HG03159 (cell line): ENCODE measurements around the gene TSC2.
"Not testable (repeated sequence)": the region's sequence is repeated elsewhere in the genome, so short reads cannot be mapped to it uniquely, and the experiment has no call there.

Source experiments
- ATAC-seq: cut with Tn5 transposase; IDR thresholded peaks from one replicate; pipeline ENCODE4 v1.9.1; 2021; ENCODE audit warnings: mild to moderate bottlenecking, moderate library complexity; ENCODE audit not compliant: unreplicated experiment

Gene TSC2

DNA sequence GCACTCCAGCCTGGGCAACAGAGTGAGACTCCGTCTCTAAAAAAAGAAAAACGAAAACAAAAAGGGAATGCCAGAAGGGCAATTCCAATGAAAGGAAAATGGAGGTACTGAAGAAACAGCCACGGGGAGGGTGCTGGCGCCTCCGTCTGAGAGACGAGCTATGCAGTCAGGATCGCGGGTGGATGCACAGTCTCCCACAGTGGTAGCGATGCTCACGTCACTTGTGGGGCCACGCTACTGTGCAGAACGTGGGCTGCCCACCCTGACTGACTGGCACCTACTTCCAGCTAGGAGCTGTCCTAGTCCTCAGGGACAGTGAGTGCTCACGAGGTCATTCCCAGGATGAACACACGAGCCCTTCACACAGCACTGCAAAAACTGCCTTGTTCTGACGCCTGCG is 53.8 kb downstream of the TSC2 start:
- ATAC-seq: not testable (repeated sequence)

DNA sequence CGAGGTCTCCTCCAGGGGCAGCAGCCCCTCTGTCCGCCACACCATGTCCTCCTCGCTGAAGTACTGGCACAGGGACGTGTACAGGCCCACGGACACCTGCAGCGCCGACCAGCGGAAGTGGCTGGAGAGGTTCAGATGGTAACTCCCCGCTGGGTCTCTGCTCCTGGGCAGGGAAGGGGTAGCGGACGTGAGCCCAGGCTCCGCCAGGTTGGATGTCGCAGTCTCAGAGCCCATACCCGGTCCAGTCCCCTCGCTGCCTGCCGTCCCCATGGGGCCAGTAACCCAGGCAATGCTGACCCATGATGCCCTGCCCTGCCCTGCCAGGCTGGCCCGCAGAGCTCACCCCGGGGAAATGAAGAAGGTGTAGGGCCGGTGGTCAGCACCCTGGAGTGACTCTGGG is 54.7 kb downstream of the TSC2 start:
- ATAC-seq: no peak

DNA sequence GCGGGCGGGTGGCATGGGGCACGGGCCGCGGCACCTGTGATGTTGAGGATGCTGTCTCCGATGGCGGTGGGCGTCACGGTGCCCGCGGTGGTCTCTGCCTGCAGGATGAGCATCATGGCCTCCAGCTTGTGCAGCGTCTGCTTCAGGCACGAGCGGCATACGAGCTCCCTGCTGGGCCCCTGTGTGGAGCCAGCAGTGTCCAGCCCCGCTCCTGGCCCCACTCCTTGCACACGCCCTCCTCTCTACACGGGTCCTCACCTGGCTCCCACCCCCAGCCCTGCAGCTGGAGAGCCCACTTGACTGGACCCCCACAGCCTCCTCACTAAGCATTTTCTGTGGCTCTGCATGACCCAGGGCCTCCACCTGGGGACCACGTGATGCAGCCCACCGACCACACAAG is 56.7 kb downstream of the TSC2 start:
- ATAC-seq: not testable (repeated sequence)

DNA sequence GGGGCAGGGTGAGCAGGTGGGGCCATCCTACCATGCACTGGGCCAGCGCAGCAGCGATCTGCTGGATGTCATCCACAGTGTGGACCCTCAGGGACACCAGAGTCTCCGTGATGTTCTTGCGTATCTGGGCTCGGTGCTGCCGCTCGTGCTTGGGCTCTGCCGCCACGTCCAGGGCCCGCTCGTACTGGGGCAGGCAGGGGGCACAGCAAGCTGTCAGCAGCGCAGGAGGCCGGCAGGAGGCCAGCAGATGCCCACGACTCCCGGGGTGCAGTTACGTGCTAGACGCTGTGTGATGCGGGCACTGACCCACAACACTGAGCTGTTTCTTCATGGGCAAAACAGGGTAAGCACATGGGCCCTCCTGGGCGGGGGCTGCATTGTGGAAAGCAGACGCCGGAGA is 57.5 kb downstream of the TSC2 start:
- ATAC-seq: not testable (repeated sequence)

DNA sequence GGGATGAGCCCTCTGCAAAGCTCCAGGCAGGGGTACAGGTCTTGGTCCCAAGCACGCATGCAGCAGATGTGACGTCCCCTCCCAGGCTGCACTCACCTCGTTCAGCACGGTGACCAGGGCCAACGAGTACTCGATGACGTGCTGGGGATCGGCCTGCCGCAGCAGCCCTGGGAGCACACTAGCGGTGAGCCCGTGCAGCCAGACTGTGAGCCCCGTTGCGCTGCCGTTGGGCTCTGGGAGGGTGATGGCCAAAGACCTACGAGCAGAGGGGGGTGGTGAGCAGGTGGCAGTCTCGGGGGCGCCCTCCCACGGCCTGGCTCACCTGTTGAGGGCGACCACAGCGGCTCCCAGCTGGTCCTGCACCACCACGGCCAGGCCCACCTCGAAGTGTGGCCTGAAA is 58.0 kb downstream of the TSC2 start:
- ATAC-seq: not testable (repeated sequence)

DNA sequence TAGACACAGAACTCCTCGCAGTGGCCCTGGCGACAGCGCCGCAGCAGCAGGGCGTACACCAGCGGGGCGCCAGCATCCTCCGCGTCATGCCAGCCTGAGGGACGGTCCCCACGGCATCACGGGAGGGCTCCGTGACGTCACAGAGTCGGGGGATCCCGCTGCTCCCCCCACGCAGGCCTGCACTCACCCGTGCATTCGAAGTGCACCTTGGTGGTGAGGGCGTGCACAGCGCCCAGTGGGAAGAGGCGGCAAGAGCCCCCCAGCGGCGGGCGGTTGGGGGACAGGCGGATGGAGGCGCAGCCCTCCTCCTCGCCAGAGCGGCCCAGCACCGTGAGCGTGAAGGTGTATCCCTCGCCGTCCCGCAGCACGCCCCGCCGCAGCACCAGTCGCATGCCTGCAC is 58.4 kb downstream of the TSC2 start:
- ATAC-seq: not testable (repeated sequence)

DNA sequence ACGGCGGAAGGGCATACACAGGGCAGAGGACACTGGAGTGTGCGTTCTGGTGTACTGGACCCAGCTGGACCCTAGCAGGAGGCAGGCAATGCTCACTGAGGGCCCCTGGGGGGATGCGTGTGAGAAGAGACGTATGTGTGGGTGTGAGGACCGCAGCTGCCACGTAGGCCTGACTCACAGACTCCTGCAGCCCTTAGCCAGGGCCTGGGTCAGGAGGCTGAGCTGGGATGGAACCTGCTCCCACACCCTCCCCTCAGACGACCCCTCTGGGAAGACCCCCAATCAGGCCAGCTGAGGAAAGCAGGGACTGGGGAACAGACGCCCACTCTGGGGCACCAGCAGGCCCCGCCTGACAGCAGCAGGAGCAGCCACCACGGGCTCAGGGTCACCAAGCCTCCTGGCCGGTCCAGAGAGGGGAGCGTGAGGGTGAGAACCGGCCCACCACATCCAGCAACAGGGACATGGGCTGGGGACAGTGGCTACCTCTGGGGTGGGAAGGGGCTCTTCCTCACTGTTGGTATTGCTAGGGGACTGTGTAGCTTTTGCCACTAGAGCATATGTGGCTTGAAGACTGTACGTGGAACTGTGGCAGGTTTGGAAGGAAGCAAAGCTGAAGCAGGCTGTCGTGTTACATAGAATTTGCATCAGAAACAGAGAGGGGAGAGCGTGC is 59.5 kb downstream of the TSC2 start:
- ATAC-seq: not testable (repeated sequence)

DNA sequence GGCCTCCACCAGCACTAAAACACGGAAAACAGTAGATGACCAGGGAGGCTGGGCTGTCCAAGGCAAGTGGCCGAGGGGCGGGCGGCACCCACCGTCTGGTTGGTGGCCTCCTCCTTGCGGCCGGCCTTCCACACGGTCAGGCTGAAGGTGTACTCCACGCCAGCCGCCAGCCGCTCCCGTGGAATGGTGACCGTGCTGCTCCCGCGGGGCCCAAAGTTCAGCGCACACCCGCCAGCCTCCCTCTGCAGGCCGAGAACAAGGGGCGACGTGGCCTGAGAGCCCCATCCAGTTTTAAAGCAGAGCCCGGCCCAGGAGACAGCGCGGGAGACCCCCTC is 60.0 kb downstream of the TSC2 start:
- not testable (repeated sequence) for ATAC-seq

DNA sequence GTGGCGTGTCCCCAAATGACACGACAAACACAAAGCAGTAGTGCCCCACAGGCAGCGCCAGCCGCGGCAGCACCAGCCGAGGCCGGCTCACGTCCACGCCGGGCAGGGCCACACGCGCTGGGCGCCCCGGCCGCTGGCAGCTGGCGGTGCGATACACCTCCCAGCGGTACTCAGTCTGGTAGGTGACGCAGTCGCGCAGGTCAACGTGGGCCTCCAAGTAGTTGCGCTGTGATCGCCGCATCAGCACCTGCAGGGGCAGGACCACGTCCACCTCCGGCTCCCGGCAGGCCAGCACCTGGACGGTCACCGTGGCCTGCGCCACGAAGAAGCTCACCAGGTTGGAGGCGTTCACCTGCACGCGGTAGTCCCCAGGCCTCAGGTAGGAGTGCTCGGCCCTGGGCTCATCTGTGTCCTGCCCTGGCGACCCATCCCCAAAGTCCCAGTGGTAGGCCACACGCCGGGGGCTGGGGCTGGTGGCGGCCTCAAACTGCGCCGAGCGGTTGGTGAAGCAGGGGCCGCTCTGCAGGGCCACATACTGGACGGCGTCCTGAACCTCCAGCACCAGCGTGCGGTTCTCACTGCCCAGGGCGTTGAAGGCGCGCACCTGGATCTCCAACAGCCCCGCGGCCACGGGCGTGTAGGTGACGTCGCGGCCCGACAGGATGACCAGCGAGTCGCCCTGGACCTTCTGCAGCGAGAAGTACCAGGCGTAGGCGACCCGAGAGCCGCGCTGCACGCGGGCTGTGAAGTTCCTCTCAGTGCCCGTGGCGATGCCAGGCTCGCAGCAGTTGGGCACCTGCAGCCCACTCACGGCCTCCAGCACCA is 60.9 kb downstream of the TSC2 start:
- not testable (repeated sequence) for ATAC-seq

DNA sequence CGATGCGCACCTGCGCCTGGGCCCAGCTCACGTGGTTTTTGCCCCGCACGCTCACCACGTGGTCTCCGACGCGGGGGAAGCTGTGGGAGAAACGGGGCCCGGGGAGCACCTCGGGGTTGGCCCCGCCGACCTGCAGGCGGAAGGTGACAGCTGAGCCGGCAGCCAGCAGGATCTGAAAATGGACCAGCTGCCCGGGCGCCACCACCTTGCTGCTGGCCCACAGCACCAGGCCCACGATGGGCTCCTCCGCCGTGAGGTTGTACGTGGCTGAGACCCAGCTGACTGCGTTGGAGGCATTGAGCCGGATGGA is 61.4 kb downstream of the TSC2 start:
- ATAC-seq: not testable (repeated sequence)

DNA sequence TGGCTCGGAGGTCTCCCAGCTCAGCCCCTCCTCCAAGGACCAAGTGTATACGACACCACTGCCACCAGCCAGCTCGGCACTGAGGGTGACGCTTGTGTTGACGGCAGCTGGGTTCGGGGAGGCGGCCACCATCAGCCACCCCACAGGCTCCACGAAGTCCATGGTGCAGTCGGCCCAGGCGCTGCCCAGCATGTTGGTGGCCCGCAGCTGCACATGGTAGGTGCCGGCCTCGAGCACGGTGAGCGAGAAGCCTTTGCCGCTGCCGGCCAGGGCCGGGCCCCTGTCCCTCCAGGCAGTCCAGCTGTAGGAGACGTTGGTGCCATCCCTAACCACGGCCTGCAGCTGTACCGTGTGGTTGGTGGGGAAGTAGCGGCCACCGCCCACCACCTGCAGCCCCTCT is 62.1 kb downstream of the TSC2 start:
- not testable (repeated sequence) for ATAC-seq

DNA sequence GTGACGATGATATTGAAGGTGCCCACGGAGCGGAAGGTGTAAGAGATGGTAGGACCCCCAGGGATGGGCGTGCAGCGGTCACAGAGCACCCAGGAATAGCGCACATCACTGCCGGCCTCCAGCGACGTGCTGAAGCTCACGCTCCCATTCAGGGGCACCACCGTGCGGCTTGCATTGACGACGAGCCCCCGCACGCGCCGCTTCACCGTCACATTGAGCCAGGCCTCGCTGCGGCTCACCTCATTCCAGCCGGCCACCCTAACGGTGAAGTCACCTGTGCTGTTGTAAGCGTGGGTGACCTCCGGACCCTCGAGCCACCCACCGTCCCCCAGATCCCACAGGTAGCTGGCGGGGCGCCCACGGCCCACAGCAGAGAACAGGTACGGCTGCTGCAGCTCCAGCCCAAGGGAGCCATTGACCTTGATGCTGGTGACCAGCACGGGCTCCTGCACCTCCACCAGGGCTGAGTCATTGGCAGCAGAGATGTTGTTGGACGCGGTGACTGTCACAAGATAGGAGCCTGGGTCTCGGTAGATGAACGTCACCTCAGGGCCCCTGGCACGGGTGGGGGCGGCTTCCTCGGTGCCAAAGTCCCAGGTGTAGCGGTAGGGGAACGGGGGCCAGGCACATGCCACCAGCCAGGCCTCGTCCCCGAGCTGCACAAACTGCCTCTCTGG is 62.7 kb downstream of the TSC2 start:
- ATAC-seq: not testable (repeated sequence)

DNA sequence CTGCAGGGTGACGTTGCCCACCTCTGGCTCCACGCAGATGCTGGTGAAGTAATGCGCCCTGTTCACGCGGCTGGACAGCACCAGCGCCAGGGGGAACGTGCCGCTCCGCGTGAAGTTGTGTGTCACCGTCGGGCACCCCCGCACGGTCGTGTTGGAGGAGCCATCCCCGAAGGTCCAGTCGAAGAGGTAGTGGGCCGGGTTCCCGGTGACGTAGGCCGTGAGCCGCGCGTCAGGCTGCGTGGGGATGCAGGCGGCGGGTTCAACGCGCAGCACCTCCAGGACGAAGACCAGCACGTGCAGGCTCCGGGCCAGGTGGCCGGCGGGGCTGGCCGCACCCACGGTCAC is 63.2 kb downstream of the TSC2 start:
- ATAC-seq: not testable (repeated sequence)

DNA sequence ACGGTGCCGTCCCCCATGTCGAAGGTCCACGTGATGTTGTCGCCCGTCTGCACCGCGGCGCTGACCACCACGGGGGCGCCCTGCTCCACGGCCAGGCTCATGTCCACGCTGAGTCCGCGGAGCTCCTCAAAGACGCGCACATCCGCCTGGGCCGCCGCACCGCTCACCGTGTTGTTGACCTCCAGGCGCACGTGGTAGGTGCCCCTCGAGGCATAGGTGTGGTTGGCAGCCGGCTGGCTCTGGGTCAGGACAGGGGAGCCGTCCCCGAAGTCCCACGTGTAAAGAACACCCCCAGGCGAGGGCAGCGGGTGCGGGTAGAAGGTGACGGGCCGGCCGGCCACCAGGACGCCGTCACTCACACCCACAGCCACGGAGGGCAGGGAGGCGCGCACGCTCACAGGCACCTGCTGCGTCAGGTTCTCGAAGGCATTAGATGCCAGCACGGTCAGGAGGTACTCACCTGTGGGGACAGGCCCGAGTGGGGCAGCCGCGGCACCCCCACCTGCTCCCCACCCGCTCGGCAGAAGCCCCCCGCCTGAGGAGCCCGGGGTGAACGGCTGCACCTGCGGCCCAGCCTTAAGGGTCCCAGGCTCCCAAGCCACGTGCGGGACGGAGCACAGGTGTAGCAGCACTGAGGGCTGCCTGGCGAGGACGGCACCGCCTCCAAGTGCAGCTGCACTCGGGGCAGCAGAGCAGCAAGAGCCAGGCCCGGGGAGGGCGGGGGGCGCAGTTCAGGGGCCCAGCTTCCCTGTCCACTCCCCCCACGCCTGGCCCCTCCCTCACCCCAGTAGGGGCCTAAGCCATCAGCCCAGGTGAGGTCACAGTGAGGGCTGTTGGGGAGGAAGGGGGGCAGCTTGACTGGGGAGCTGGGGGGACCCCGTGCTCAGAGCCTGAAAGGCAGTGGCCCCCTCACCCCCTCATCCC is 63.9 kb downstream of the TSC2 start:
- ATAC-seq: not testable (repeated sequence)

DNA sequence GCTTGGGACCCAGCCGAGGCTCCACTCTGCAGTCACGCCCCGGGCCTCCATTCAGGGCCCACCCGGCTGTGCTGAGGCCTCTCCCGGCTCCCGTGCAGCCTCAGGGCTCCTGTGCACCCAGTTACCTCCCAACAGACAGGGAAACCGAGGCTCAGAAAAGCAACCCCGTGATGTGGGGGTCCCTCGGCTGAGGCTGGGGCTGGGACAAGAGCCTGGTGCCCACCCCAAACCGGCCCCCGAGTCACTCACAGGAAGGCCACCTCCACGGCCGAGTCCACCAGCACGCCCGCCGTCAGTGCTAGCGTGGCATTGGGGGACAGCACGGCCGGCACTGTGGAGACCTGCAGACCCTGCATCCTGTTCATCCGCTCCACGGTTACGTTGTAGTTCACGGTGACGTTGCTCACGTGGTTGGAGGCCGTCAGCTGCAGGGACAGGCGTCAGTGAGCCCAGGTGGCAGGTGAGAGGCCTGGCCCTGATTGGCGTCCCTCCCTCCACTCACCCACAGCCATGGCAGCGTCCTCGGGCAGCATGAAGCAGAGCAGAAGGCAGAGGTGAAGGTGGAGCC is 64.8 kb downstream of the TSC2 start:
- not testable (repeated sequence) for ATAC-seq

DNA sequence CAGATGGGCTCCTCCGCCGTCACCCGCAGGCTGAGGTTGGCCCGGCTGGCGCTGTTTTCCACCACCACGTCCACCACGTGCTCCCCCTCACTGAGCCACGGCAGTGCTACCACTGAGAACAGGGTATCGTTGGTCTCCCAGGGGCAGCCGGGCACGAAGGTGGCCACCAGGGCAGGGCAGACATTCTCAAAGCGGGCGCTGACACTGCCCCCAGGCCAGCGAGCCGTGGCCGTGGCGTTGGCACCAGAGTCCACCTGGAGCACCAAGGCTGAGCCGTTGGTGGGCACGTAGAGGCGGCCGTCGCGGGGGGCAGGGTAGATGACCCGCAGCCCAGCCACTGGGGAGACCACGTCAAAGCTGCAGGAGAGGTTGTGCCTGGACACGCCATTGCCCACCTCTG is 66.4 kb downstream of the TSC2 start:
- not testable (repeated sequence) for ATAC-seq

DNA sequence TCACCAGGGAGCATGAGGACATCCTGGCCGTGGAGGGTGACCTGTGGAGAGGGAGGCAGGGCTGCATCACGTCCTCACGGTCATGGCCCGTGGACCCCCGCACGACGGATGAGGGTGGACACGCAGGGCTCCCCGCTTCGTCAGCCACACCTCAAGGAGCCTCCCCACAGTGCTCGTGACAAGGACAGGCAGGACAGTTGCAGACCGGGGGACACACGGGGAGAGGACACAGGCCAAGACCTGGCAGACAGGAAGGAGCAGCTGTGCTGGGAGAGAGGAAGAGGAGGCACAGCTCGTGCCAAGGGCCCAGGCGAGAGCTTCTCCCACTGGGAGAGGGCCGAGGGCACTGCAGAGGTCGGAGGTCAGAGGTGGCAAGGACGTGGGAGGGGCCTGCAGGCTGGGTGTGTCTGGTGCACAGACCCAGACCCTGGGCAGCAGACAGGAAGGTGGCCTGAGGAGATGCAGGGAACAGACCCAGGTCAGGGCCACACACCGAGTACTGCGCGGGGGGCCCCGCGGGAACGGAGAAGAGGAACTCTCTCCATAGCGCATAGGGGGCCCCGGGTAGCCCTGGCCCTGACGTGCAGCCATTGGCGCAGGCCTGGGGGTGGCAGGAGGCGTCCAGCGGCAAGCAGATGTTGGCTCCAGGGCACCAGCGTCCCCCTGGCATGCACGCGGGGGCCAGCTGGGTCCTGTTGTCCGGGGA is 67.3 kb downstream of the TSC2 start:
- ATAC-seq: not testable (repeated sequence)

DNA sequence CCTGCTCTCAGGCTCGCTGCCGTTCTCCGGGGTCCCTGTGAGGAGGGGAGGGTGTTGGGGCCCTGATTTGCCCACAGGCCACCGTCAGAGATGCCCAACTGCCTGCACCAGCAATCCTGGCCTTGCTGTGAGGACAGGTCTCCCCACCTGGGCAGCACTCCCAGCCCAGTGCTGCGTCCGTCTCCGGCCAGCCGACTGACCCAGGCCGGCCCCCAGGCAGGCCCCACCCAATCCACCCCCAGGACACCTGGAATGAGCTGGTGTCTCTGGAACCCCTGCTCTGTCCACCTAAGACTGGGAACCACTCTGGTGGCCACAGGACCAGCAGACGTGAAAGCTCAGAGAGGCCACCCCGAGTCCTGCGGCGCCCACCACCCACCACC is 67.8 kb downstream of the TSC2 start:
- no peak for ATAC-seq

DNA sequence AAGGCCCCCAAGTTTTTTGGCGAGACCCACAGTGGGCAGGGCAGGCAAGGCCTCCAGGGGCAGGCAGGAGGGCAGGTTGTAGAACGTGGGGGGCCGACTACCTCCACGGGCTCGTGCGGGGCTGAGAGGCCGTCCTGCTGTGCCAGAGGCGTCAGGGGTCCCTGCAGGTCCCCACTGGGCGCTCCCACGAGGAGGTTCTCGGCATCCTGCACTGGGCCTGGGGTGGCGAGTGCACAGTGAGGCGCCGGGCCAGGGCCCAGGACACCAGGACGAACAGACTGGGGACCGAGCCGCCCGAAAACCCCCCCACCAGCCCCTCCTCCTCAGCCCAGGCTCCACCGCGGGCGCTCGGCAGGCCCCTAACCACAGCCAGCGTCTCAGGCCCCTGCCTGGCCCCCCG is 68.6 kb downstream of the TSC2 start:
- not testable (repeated sequence) for ATAC-seq

DNA sequence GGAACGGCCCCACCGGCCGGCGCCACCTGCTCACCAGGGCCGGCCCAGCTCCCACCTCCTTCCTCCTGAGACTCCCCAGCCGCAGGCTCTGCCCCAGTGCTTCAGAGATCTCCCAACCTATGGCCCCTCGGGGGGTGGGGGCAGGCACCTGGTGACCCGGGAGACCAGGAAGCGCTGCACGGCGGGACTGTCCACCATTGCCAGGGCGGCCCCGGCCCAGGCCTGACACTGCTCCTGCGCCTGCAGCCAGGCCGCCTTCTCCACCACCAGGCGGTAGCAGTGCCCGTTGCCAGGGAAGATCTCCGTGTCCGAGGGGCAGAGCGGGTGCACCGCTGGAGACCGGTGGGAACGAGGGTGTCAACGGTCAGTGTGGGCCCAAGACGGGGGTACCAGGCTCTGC is 69.6 kb downstream of the TSC2 start:
- ATAC-seq: not testable (repeated sequence)
